ENCODE results near the gene MPPED1. TPM values are rescaled to one million over a fixed set of nuclear protein-coding genes. Genes with fewer than 3 reads are reported as not detected.

The MPPED1 gene
- polyA plus RNA-seq, 1 of the 3 experiments (the other 2 are of a cell fraction), result 0.03 TPM

- no peaks in the 10 kb centered on the region; a peak in 1 of 4 replicates for H3K4me1 ChIP-seq (ENCODE audit: control insufficient read depth in 1 of 2, insufficient read depth in 2 of 2, low read depth in 1 of 2, low read length in 1 of 2)
- 48% methylated on average over 12 of the region's 21 CpGs for WGBS (ENCODE audit: low lambda C conversion rate)
These were observed 55.6 kb downstream of the MPPED1 start for GRCh38 chr22:43467216-43467940.

GRCh38 chr22:43470253-43470652 lies 58.4 kb downstream of the MPPED1 start:
- Histone ChIP-seq H3K36me3 (replicated peaks in 1 of 2; ENCODE audit: control insufficient read depth in 1 of 2, insufficient read depth in 2 of 2, low read length in 1 of 2) (no peaks in the 10 kb centered on the region), H3K27me3 (ENCODE audit: insufficient read depth) (no peaks in the 10 kb centered on the region), H3K4me2 (no peak overlapping the region), H4K20me1 (ENCODE audit: insufficient read depth) (no peaks in the 10 kb centered on the region), H3K4me1 (ENCODE audit: control insufficient read depth in 1 of 2, insufficient read depth in 2 of 2, low read depth in 1 of 2, low read length in 1 of 2) (no peaks in the 10 kb centered on the region; a peak in 1 of 4 replicates), H3K9ac (no peak overlapping the region), H3K79me2 (ENCODE audit: insufficient read depth) (no peaks in the 10 kb centered on the region), H3K27ac (ENCODE audit: low read depth in 2 of 2, low read length in 1 of 2) (no peak overlapping the region), H3K4me3 (ENCODE audit: low read depth in 2 of 2, low read length in 1 of 2) (no peak overlapping the region), H2AFZ (ENCODE audit: low read depth) (no peak overlapping the region), H3K9me3 (no peaks in the 10 kb centered on the region), H3F3A (replicated peaks; ENCODE audit: insufficient read depth) (no peaks in the 10 kb centered on the region), H3K9me2 (no peaks in the 10 kb centered on the region)
- no peak for DNase-seq
- no peak for TF ChIP-seq EP300 (IDR thresholded peaks at IDR 0.05; ENCODE audit: borderline replicate concordance in 1 of 2, low read depth in 1 of 2, low read length in 1 of 2)
- no peak for TF ChIP-seq GATA2 (CRISPR knock-in tag; IDR thresholded peaks at IDR 0.05)
- TF ChIP-seq NFIC (IDR thresholded peaks at IDR 0.05; ENCODE audit: borderline replicate concordance), result no peak
- no peak for TF ChIP-seq JUND (IDR thresholded peaks at IDR 0.05)
- TF ChIP-seq FOSL2 (IDR thresholded peaks at IDR 0.05; ENCODE audit: borderline replicate concordance, low read depth), result no peak
- no peak for TF ChIP-seq SMC3 (IDR thresholded peaks at IDR 0.05; ENCODE audit: low read depth, low read length)
- no peak for TF ChIP-seq TAF1 (IDR thresholded peaks at IDR 0.05; ENCODE audit: borderline replicate concordance, low read depth, low read length)
- no peak for TF ChIP-seq NRF1 (IDR thresholded peaks at IDR 0.05; ENCODE audit: low read depth, low read length)
- ChIA-PET CTCF (no interaction called here), POLR2A (no interaction called here)
- 35% methylated on average over 3 of the region's 3 CpGs for WGBS (ENCODE audit: low lambda C conversion rate)

More at GRCh38 chr22:43467216-43467940, 55.6 kb downstream of the MPPED1 start:
- Histone ChIP-seq H3K79me2 (ENCODE audit: insufficient read depth) (no peaks in the 10 kb centered on the region), H4K20me1 (ENCODE audit: insufficient read depth) (no peaks in the 10 kb centered on the region), H3K4me3 (ENCODE audit: low read depth in 2 of 2, low read length in 1 of 2) (no peak overlapping the region), H3K4me2 (no peak overlapping the region), H3K27me3 (ENCODE audit: insufficient read depth) (no peaks in the 10 kb centered on the region), H3K9me2 (no peaks in the 10 kb centered on the region), H3K36me3 (replicated peaks in 1 of 2; ENCODE audit: control insufficient read depth in 1 of 2, insufficient read depth in 2 of 2, low read length in 1 of 2) (no peaks in the 10 kb centered on the region), H3K9me3 (no peaks in the 10 kb centered on the region), H3F3A (replicated peaks; ENCODE audit: insufficient read depth) (no peaks in the 10 kb centered on the region), H3K9ac (no peak overlapping the region), H2AFZ (ENCODE audit: low read depth) (no peak overlapping the region), H3K27ac (ENCODE audit: low read depth in 2 of 2, low read length in 1 of 2) (no peak overlapping the region)
- DNase-seq, result no peak
- no peak for TF ChIP-seq TCF12 (IDR thresholded peaks at IDR 0.05)
- TF ChIP-seq FOXJ3 (CRISPR knock-in tag; IDR thresholded peaks at IDR 0.05), result no peak
- TF ChIP-seq GABPA (IDR thresholded peaks at IDR 0.05; ENCODE audit: low read depth), result no peak
- TF ChIP-seq RCOR1 (IDR thresholded peaks at IDR 0.05; ENCODE audit: low read length), result no peak
- TF ChIP-seq FOSL2 (IDR thresholded peaks at IDR 0.05; ENCODE audit: borderline replicate concordance, low read depth), result no peak
- no peak for TF ChIP-seq POLR2AphosphoS5 (IDR thresholded peaks at IDR 0.05; ENCODE audit: low read depth, low read length)
- TF ChIP-seq SIN3A (IDR thresholded peaks at IDR 0.05; ENCODE audit: borderline replicate concordance, low read depth, low read length), result no peak
- CTCF ChIA-PET, result no interaction called here
- POLR2A ChIA-PET, result no interaction called here
